GM08714 (cell line): ENCODE measurements around the gene KSR2.

ENCODE experiments used
- H3K4me3 ChIP-seq: fragments of 200-500 bp; sonication (Bioruptor generic); 2 replicates; pipeline ENCODE4 v1.5.1; 2014; ENCODE audit warnings: mild to moderate bottlenecking, low read length, inconsistent platforms
- ZNF274 ChIP-seq: IDR thresholded peaks from 2 replicates; pipeline ENCODE4 v1.6.1; 2012; ENCODE audit warnings: mild to moderate bottlenecking, low read depth, low read length

The KSR2 gene

GRCh38 chr12:117844114-117844830, 124.5 kb downstream of the KSR2 start:
- TF ChIP-seq ZNF274 = no peak
- H3K4me3 ChIP-seq = no peak overlapping the region

- no peak overlapping the region for H3K4me3 ChIP-seq
- no peak for TF ChIP-seq ZNF274
These were observed 126.2 kb downstream of the KSR2 start for GRCh38 chr12:117842630-117843029.

GRCh38 chr12:117842220-117842619, 126.6 kb downstream of the KSR2 start:
- H3K4me3 ChIP-seq = no peak overlapping the region
- no peak for TF ChIP-seq ZNF274

- H3K4me3 ChIP-seq = no peak overlapping the region
- TF ChIP-seq ZNF274 = no peak
These were observed 131.1 kb downstream of the KSR2 start for GRCh38 chr12:117837737-117838050.

- no peak overlapping the region for H3K4me3 ChIP-seq
- TF ChIP-seq ZNF274 = no peak
These were observed 131.6 kb downstream of the KSR2 start for GRCh38 chr12:117836999-117837736.

GRCh38 chr12:117836476-117836875, 132.3 kb downstream of the KSR2 start:
- no peak overlapping the region for H3K4me3 ChIP-seq

GRCh38 chr12:117835156-117835555, 133.6 kb downstream of the KSR2 start:
- H3K4me3 ChIP-seq = no peak overlapping the region
- TF ChIP-seq ZNF274 = no peak

More at GRCh38 chr12:117836476-117836875, 132.3 kb downstream of the KSR2 start:
- TF ChIP-seq ZNF274 = no peak

GRCh38 chr12:117832459-117833457, 136.0 kb downstream of the KSR2 start:
- no peak overlapping the region for H3K4me3 ChIP-seq
- no peak for TF ChIP-seq ZNF274

GRCh38 chr12:117830471-117830870, 138.3 kb downstream of the KSR2 start:
- no peak for TF ChIP-seq ZNF274
- no peak overlapping the region for H3K4me3 ChIP-seq

GRCh38 chr12:117829108-117829507, 139.7 kb downstream of the KSR2 start:
- no peak for TF ChIP-seq ZNF274
- no peak overlapping the region for H3K4me3 ChIP-seq

GRCh38 chr12:117827660-117828059, 141.1 kb downstream of the KSR2 start:
- no peak for TF ChIP-seq ZNF274
- H3K4me3 ChIP-seq = no peak overlapping the region

- TF ChIP-seq ZNF274 = no peak
- H3K4me3 ChIP-seq = no peak overlapping the region
These were observed 143.0 kb downstream of the KSR2 start for GRCh38 chr12:117825827-117826226.

GRCh38 chr12:117821480-117822175, 147.2 kb downstream of the KSR2 start:
- H3K4me3 ChIP-seq = no peak overlapping the region
- TF ChIP-seq ZNF274 = no peak
